ENCODE measurements around the gene ZNF205. TPM values are rescaled to one million over a fixed set of nuclear protein-coding genes. Genes with fewer than 3 reads are reported as not detected.

ZNF205 gene
- total RNA-seq, 1 experiment from 2014 or later, result 19.0 TPM

DNA sequence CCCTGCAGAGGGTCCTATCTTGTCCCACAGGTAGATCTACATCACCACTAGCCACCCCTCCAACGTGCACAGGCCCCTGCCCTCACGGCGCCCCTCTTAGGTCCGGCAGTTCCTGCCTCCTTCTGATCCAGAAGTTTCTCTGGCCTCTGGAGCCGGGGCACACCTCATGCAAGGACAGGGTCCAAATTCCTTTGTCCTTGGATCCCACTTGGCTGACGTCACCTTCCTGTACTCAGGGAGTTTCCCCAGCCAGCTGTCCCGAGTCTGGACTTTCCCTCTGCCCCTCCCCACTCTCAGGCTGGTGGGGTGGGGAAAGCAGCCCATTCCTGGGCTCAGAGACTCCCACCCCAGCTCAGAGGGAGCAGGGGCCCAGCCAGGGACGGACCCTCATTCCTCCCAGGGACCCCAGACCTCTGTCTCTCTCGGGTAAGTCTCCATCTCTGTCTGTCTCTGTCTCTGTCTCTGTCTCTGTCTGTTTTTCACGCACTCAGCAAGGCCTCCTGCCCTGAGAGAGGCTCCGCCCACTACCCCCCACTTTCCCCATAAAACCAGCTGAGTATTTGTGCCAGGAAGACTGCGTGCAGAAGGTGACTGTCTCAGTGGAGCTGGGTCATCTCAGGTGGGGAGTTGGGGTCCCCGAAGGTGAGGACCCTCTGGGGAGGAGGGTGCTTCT, 47.2 kb upstream of the ZNF205 start, which contains the start of gene IL32:
TSS of gene IL32 (plus strand) at position 572 of the 673 bp plus-strand sequence. CDS start 172 bp downstream, outside the sequence.
- Histone ChIP-seq H3K9ac (ENCODE audit: low read length) (peak within 1 kb of the TSS; percentile 15; the same call in 1 of the 2 replicates), H3K27me3 (ENCODE audit: low read length) (no peaks in the 10 kb centered on the region), H3F3A (ENCODE audit: low read length, unreplicated experiment) (no peaks in the 10 kb centered on the region), H4K20me1 (ENCODE audit: low read length) (no peaks in the 10 kb centered on the region), H3K4me2 (ENCODE audit: low read length) (peak within 1 kb of the TSS; percentile 46), H3K9me3 (ENCODE audit: low read length) (no peaks in the 10 kb centered on the region), H3K27ac (ENCODE audit: low read length) (peak within 1 kb of the TSS; percentile 8; the same call in 1 of the 2 replicates), H3K36me3 (ENCODE audit: low read depth, low read length) (no peaks in the 10 kb centered on the region), H3K4me1 (ENCODE audit: insufficient read depth, low read length) (peaks cover 11% of the 10 kb centered on the region), H3K9me2 (replicated peaks; ENCODE audit: low read length) (no peaks in the 10 kb centered on the region), H3K4me3 (ENCODE audit: low read length) (no peak within 1 kb of the TSS), H3K79me2 (ENCODE audit: low read length) (no peaks in the 10 kb centered on the region), H2AFZ (ENCODE audit: low read length) (peak within 1 kb of the TSS; percentile 69; the same call in 1 of the 2 replicates)
- intact Hi-C loops (cut with micrococcal nuclease), result no loop called here
- ATAC-seq (0 out of 2 replicates have a peak, but pooled peaks have one; percentile 40), DNase-seq (peak; percentile 32)
- CTCF ChIA-PET, result no interaction called here
- POLR2A ChIA-PET (ENCODE audit: unreplicated experiment), result no interaction called here
- TF ChIP-seq EZH2 (IDR thresholded peaks at IDR 0.05; ENCODE audit: low read length, unreplicated experiment) (no peak), EZH2phosphoT487 (IDR thresholded peaks at IDR 0.05; ENCODE audit: borderline replicate concordance, low read length) (no peak)
- TF ChIP-seq, protein P1, sequence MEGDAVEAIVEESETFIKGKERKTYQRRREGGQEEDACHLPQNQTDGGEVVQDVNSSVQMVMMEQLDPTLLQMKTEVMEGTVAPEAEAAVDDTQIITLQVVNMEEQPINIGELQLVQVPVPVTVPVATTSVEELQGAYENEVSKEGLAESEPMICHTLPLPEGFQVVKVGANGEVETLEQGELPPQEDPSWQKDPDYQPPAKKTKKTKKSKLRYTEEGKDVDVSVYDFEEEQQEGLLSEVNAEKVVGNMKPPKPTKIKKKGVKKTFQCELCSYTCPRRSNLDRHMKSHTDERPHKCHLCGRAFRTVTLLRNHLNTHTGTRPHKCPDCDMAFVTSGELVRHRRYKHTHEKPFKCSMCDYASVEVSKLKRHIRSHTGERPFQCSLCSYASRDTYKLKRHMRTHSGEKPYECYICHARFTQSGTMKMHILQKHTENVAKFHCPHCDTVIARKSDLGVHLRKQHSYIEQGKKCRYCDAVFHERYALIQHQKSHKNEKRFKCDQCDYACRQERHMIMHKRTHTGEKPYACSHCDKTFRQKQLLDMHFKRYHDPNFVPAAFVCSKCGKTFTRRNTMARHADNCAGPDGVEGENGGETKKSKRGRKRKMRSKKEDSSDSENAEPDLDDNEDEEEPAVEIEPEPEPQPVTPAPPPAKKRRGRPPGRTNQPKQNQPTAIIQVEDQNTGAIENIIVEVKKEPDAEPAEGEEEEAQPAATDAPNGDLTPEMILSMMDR (conservative IDR thresholded peaks at IDR 0.05; ENCODE audit: low read depth, low read length), result no peak
- TSS peak; percentile 52 for BruUV-seq (replicated peaks)

DNA sequence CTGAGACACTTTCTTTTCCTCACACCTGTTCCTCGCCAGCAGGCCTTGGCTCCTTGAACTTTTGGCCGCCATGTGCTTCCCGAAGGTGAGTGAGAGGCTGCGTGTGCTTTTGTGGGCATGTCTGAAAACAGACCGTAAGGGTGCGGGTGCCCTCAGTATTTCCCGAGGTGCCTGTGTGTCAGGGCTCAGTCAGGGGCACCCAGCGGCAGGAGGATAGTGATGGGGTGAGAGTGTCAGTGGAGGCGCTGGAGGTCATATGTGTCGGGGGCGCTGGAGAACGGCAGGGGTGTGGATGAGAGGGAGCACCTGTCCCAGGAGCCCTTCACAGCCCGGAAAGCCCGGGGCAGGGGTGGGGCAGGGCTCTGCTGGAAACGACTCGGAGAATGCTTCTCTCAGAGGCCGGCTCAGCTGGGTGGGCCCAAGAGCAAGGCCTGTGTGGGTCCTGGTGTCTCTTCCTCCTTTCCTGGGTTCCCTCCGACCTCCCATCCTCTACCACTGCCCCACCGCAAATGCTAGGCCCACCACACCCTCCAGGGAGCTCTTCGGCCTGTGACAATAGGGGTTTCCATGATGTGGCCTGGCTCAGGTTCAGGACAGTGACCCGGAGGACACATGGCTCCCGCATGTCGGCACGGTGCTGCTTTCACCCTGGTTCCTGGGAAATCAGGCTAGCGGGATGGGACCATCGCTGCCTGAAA, 46.5 kb upstream of the ZNF205 start:
- CTCF ChIA-PET, result no interaction called here
- DNase-seq, result no peak

More for the DNA sequence above, 46.5 kb upstream of the ZNF205 start:
- peak overlapping the region; percentile 69; the same call in 1 of the 2 replicates for H2AFZ ChIP-seq (ENCODE audit: low read length)
- H4K20me1 ChIP-seq (ENCODE audit: low read length), result no peaks in the 10 kb centered on the region
- ATAC-seq, result no peak
- no peaks in the 10 kb centered on the region for H3F3A ChIP-seq (ENCODE audit: low read length, unreplicated experiment)
- H3K9me3 ChIP-seq (ENCODE audit: low read length), result no peaks in the 10 kb centered on the region
- TF ChIP-seq EZH2 (IDR thresholded peaks at IDR 0.05; ENCODE audit: low read length, unreplicated experiment) (no peak), EZH2phosphoT487 (IDR thresholded peaks at IDR 0.05; ENCODE audit: borderline replicate concordance, low read length) (no peak)
- TF ChIP-seq, protein P1 (conservative IDR thresholded peaks at IDR 0.05; ENCODE audit: low read depth, low read length), result no peak
- POLR2A ChIA-PET (ENCODE audit: unreplicated experiment), result no interaction called here
- H3K36me3 ChIP-seq (ENCODE audit: low read depth, low read length), result no peaks in the 10 kb centered on the region
- BruUV-seq (replicated peaks), result no TSS peak
- peaks cover 11% of the 10 kb centered on the region for H3K4me1 ChIP-seq (ENCODE audit: insufficient read depth, low read length)
- peak overlapping the region; percentile 8; the same call in 1 of the 2 replicates for H3K27ac ChIP-seq (ENCODE audit: low read length)
- intact Hi-C loops (cut with micrococcal nuclease), result no loop called here
- peak overlapping the region; percentile 15; the same call in 1 of the 2 replicates for H3K9ac ChIP-seq (ENCODE audit: low read length)
- H3K4me3 ChIP-seq (ENCODE audit: low read length), result no peak overlapping the region
- no peaks in the 10 kb centered on the region for H3K79me2 ChIP-seq (ENCODE audit: low read length)
- no peaks in the 10 kb centered on the region for H3K27me3 ChIP-seq (ENCODE audit: low read length)
- H3K4me2 ChIP-seq (ENCODE audit: low read length), result peak overlapping the region; percentile 46; the same call in 1 of the 2 replicates
- H3K9me2 ChIP-seq (replicated peaks; ENCODE audit: low read length), result no peaks in the 10 kb centered on the region
